IMR-90 (cell line): Measurements from ENCODE around the gene MAPKAP1. TPM values are rescaled to one million over a fixed set of nuclear protein-coding genes. Genes with fewer than 3 reads are reported as not detected.

Source experiments
- ATAC-seq: fragments of 200-7000 bp; cut with Tn5 transposase; 2 replicates; pipeline ENCODE4 v1.9.1; 2020; ENCODE audit warnings: low read depth, mild to moderate bottlenecking, moderate library complexity
- BruUV-seq: library from RNA; stranded (reverse); fragments of 400-500 nt; replicated peaks from 2 replicates; lab custom pipeline; 2021; lab: Mats Ljungman, UMichigan
- CTCF ChIA-PET: fragments of 300-600 bp; formaldehyde crosslinking; extraction: SDS; loops from one replicate; lab custom pipeline; 2021; ENCODE audit warnings: antibody characterized with exemption; lab: Yijun Ruan, JAX
- POLR2A ChIA-PET: fragments of 300-600 bp; sonication (Branson Sonifier 250); formaldehyde crosslinking; loops from one replicate; lab custom pipeline; 2022; ENCODE audit warnings: antibody characterized with exemption; ENCODE audit not compliant: unreplicated experiment; lab: Charles Lee
- DNase-seq: peaks from one replicate; pipeline ENCODE4 v3.0.0; 2013
- H2AFZ ChIP-seq: replicated peaks from 2 replicates; pipeline ENCODE3; 2013; ENCODE audit warnings: low read length, mild to moderate bottlenecking; ENCODE audit not compliant: poor library complexity
- H2AK5ac ChIP-seq: 2 replicates; pipeline ENCODE4 v1.6.1; 2013; ENCODE audit warnings: low read depth, low read length, inconsistent platforms
- H2AK9ac ChIP-seq: replicated peaks from 2 replicates; pipeline ENCODE3; 2013; ENCODE audit warnings: mild to moderate bottlenecking, low read depth, low read length, moderate library complexity; ENCODE audit not compliant: poor library complexity
- H2BK120ac ChIP-seq: 2 replicates; pipeline ENCODE4 v1.6.1; 2013; ENCODE audit warnings: low read depth, low read length, inconsistent platforms
- H2BK15ac ChIP-seq: 3 replicates; pipeline ENCODE4 v1.6.1; 2013; ENCODE audit warnings: low read depth, low read length, inconsistent platforms
- H2BK20ac ChIP-seq: 2 replicates; pipeline ENCODE4 v1.6.1; 2013; ENCODE audit warnings: low read depth, mild to moderate bottlenecking, inconsistent platforms, low read length, moderate library complexity
- H2BK5ac ChIP-seq: 2 replicates; pipeline ENCODE4 v1.6.1; 2013; ENCODE audit warnings: mild to moderate bottlenecking, low read depth, low read length, inconsistent platforms; ENCODE audit not compliant: poor library complexity, severe bottlenecking
- H3K14ac ChIP-seq: replicated peaks from 2 replicates; pipeline ENCODE4 v1.6.1; 2013; ENCODE audit warnings: low read depth, low read length, inconsistent platforms
- H3K18ac ChIP-seq: 2 replicates; pipeline ENCODE4 v1.6.1; 2013; ENCODE audit warnings: low read depth, low read length, control low read depth
- H3K23ac ChIP-seq: 2 replicates; pipeline ENCODE4 v1.6.1; 2013; ENCODE audit warnings: low read depth, low read length, inconsistent platforms
- H3K27ac ChIP-seq: 2 replicates; pipeline ENCODE4 v1.5.1; 2013; ENCODE audit warnings: mild to moderate bottlenecking, control low read depth, low read length; ENCODE audit not compliant: insufficient read depth
- H3K27me3 ChIP-seq: 2 replicates; pipeline ENCODE4 v1.6.1; 2013; ENCODE audit warnings: low read length; ENCODE audit not compliant: control insufficient read depth, insufficient read depth
- H3K36me3 ChIP-seq: 2 replicates; pipeline ENCODE4 v1.6.1; 2013; ENCODE audit warnings: low read length, mixed read lengths; ENCODE audit not compliant: control insufficient read depth, insufficient read depth
- H3K4ac ChIP-seq: 2 replicates; pipeline ENCODE4 v1.6.1; 2013; ENCODE audit warnings: low read depth, low read length, inconsistent platforms
- H3K4me1 ChIP-seq: 2 replicates; pipeline ENCODE4 v1.6.1; 2013; ENCODE audit warnings: low read length, mixed read lengths; ENCODE audit not compliant: control insufficient read depth, insufficient read depth
- H3K4me2 ChIP-seq: 2 replicates; pipeline ENCODE4 v1.6.1; 2013; ENCODE audit warnings: low read depth, mild to moderate bottlenecking, control low read depth, low read length, moderate library complexity
- H3K4me3 ChIP-seq: 2 replicates; pipeline ENCODE4 v1.5.1; 2013; ENCODE audit warnings: low read depth, mild to moderate bottlenecking, control low read depth, low read length, moderate library complexity; ENCODE audit not compliant: insufficient read depth
- H3K56ac ChIP-seq: 2 replicates; pipeline ENCODE4 v1.6.1; 2013; ENCODE audit warnings: low read length, inconsistent platforms; ENCODE audit not compliant: insufficient read depth; ENCODE audit errors: extremely low read depth
- H3K79me1 ChIP-seq, 2 experiments: 2 replicates each; pipeline ENCODE4 v1.6.1; 2013; ENCODE audit warnings: low read length in 2 of 2, inconsistent platforms in 1 of 2, low read depth in 1 of 2
- H3K9ac ChIP-seq: 2 replicates; pipeline ENCODE4 v1.6.1; 2013; ENCODE audit warnings: low read depth, low read length, control low read depth
- H3K9me1 ChIP-seq: 2 replicates; pipeline ENCODE4 v1.6.1; 2013; ENCODE audit warnings: low read length, inconsistent platforms; ENCODE audit not compliant: insufficient read depth
- H3K9me3 ChIP-seq: 2 replicates; pipeline ENCODE4 v1.6.1; 2013; ENCODE audit warnings: low read length; ENCODE audit not compliant: control insufficient read depth, insufficient read depth
- H4K20me1 ChIP-seq: 2 replicates; pipeline ENCODE4 v1.6.1; 2013; ENCODE audit warnings: low read length, inconsistent platforms; ENCODE audit not compliant: insufficient read depth
- H4K5ac ChIP-seq: 2 replicates; pipeline ENCODE4 v1.6.1; 2013; ENCODE audit warnings: mild to moderate bottlenecking, low read depth, low read length, control low read depth
- H4K8ac ChIP-seq, 2 experiments: 2 replicates each; pipeline ENCODE4 v1.6.1; 2013; ENCODE audit warnings: low read depth in 2 of 2, low read length in 2 of 2, control low read depth in 1 of 2, inconsistent platforms in 1 of 2
- H4K91ac ChIP-seq: 2 replicates; pipeline ENCODE4 v1.6.1; 2013; ENCODE audit warnings: low read depth, low read length, inconsistent platforms; ENCODE audit not compliant: insufficient read depth
- CEBPB ChIP-seq: IDR thresholded peaks from 2 replicates; pipeline ENCODE4 v1.6.1; 2012; ENCODE audit warnings: low read depth, low read length, improper control_type of control experiment
- CHD1 ChIP-seq: IDR thresholded peaks from 2 replicates; pipeline ENCODE4 v1.6.1; 2012; ENCODE audit warnings: low read depth, low read length, improper control_type of control experiment
- FOS ChIP-seq: fragments of 150-350 bp; IDR thresholded peaks from 2 replicates; pipeline ENCODE4 v1.6.1; 2016; ENCODE audit warnings: low read depth, low read length
- MAFK ChIP-seq: IDR thresholded peaks from 2 replicates; pipeline ENCODE4 v1.6.1; 2012; ENCODE audit warnings: low read depth, low read length, improper control_type of control experiment
- MAZ ChIP-seq: IDR thresholded peaks from 2 replicates; pipeline ENCODE4 v1.6.1; 2012; ENCODE audit warnings: low read depth, mild to moderate bottlenecking, low read length, improper control_type of control experiment, moderate library complexity, borderline replicate concordance
- MXI1 ChIP-seq: IDR thresholded peaks from 2 replicates; pipeline ENCODE4 v1.6.1; 2012; ENCODE audit warnings: low read depth, mild to moderate bottlenecking, low read length, moderate library complexity, borderline replicate concordance
- NFE2L2 ChIP-seq: fragments of 150-350 bp; IDR thresholded peaks from 2 replicates; pipeline ENCODE4 v1.6.1; 2016; ENCODE audit warnings: low read depth, mild to moderate bottlenecking, low read length
- RAD21 ChIP-seq: IDR thresholded peaks from 2 replicates; pipeline ENCODE4 v1.6.1; 2012; ENCODE audit warnings: low read length, improper control_type of control experiment
- RCOR1 ChIP-seq: IDR thresholded peaks from 2 replicates; pipeline ENCODE4 v1.6.1; 2012; ENCODE audit warnings: mild to moderate bottlenecking, low read length, improper control_type of control experiment; ENCODE audit not compliant: insufficient replicate concordance
- RFX5 ChIP-seq: IDR thresholded peaks from 2 replicates; pipeline ENCODE4 v1.8.0; 2012; ENCODE audit warnings: low read depth, mild to moderate bottlenecking, low read length, moderate library complexity
- SMC3 ChIP-seq: fragments of 150-350 bp; IDR thresholded peaks from 2 replicates; pipeline ENCODE4 v1.6.1; 2016; ENCODE audit warnings: low read depth, mild to moderate bottlenecking, antibody characterized with exemption, low read length, moderate library complexity
- WGBS, 2 experiments: methylation state at CpG; one replicate each; pipeline versions ENCODE4 v1.1.5 to v1.1.7; 2013; ENCODE audit warnings: missing lambda C conversion rate in 2 of 2; ENCODE audit not compliant: insufficient read length in 1 of 2; ENCODE audit errors: extremely low coverage in 2 of 2; 5-methylcytosine and 5-hydroxymethylcytosine counted together
- dilution Hi-C: fragments of 300-500 bp; cut with HindIII; formaldehyde crosslinking; loops from one replicate; pipeline ENCODE4 v1.14.3; 2018; ENCODE audit warnings: low sequenced_read_pairs; ENCODE audit not compliant: unreplicated experiment
- in situ Hi-C: fragments of 300-500 bp; cut with MboI; formaldehyde crosslinking; loops from 3 replicates; pipeline ENCODE4 v1.14.3; 2019; ENCODE audit warnings: low sequenced_read_pairs, inconsistent platforms, mixed read lengths
- intact Hi-C: fragments of 100-400 bp; cut with micrococcal nuclease; formaldehyde crosslinking; loops from 2 replicates; pipeline ENCODE4 v1.10.0; 2022
- polyA plus RNA-seq, 3 experiments: library from polyadenylated mRNA; depleted of rRNA; stranded (reverse); fragments of >200 nt; gene quantifications; 2 replicates each; pipeline ENCODE4 v1.2.3, GENCODE V29; 2012; ENCODE audit warnings: low replicate concordance in 1 of 3
- total RNA-seq: library from RNA; depleted of rRNA; stranded (reverse); fragments of >200 nt; gene quantifications from 2 replicates; pipeline ENCODE4 v1.2.3, GENCODE V29; 2012
- TF ChIP-seq, protein P1 (sequence below): conservative IDR thresholded peaks from 2 replicates; pipeline ENCODE4 v1.5.1; 2012; ENCODE audit warnings: mild to moderate bottlenecking, low read depth, low read length, improper control_type of control experiment

MAPKAP1 gene
- total and polyA plus RNA-seq, 2 of the 4 experiments (the other 2 are of a cell fraction), result 87.2 to 158 TPM

DNA sequence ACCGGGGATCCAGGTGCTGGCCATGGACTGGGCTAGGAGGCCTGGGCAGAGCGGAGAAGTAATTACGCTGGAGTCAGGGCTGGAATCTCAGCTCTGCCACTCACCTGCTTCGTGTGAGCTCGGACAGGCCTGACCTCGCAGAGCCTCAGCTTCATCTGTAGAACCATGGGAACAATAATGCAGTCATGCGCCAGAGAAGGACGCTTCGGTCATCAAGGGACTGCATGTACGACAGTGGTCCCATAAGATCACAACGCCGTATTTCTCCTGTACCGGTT lies 300.3 kb downstream of the MAPKAP1 start:
- Histone ChIP-seq H3K79me1 (peaks cover 0 to 6% of the 10 kb centered on the region in 2 experiments; a peak in 1 of 4 replicates), H3K14ac (no peak overlapping the region), H3K4me3 (no peak overlapping the region), H3K36me3 (no peaks in the 10 kb centered on the region), H4K8ac (no peak overlapping the region), H3K23ac (no peak overlapping the region), H3K56ac (no peak overlapping the region), H3K4me1 (peaks cover 3% of the 10 kb centered on the region; the same call in 1 of the 2 replicates), H3K27me3 (peaks cover 3% of the 10 kb centered on the region; the same call in 1 of the 2 replicates), H2AK9ac (no peak overlapping the region), H3K9me1 (peaks cover 8% of the 10 kb centered on the region), H4K5ac (no peak overlapping the region), H3K9ac (no peak overlapping the region), H2AK5ac (no peak overlapping the region), H2BK5ac (no peak overlapping the region), H2BK20ac (no peak overlapping the region), H3K27ac (no peak overlapping the region), H2BK120ac (no peak overlapping the region), H2BK15ac (no peak overlapping the region), H3K4me2 (no peak overlapping the region), H4K20me1 (no peaks in the 10 kb centered on the region), H4K91ac (no peak overlapping the region), H2AFZ (peak overlapping the region; percentile 24), H3K9me3 (peaks cover 2% of the 10 kb centered on the region; the same call in 1 of the 2 replicates), H3K18ac (no peak overlapping the region), H3K4ac (no peak overlapping the region)
- ATAC-seq (no peak), DNase-seq (no peak)
- intact Hi-C loops, result loop anchor here (5.0 to 10.0 kb wide), 3 partner anchors 301 to 1088 kb away; partner anchors contain the start of gene MAPKAP1
- TF ChIP-seq MAFK (no peak), SMC3 (no peak), FOS (no peak), RAD21 (no peak), RCOR1 (no peak), CHD1 (no peak), MAZ (no peak), CEBPB (no peak), MXI1 (no peak), RFX5 (no peak), NFE2L2 (no peak)
- TF ChIP-seq, protein P1, sequence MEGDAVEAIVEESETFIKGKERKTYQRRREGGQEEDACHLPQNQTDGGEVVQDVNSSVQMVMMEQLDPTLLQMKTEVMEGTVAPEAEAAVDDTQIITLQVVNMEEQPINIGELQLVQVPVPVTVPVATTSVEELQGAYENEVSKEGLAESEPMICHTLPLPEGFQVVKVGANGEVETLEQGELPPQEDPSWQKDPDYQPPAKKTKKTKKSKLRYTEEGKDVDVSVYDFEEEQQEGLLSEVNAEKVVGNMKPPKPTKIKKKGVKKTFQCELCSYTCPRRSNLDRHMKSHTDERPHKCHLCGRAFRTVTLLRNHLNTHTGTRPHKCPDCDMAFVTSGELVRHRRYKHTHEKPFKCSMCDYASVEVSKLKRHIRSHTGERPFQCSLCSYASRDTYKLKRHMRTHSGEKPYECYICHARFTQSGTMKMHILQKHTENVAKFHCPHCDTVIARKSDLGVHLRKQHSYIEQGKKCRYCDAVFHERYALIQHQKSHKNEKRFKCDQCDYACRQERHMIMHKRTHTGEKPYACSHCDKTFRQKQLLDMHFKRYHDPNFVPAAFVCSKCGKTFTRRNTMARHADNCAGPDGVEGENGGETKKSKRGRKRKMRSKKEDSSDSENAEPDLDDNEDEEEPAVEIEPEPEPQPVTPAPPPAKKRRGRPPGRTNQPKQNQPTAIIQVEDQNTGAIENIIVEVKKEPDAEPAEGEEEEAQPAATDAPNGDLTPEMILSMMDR, result no peak
- dilution Hi-C loops, result no loop called here
- POLR2A ChIA-PET, result no interaction called here
- CTCF ChIA-PET, result interaction anchor here (1.6 kb wide), 1 partner anchor 992 kb away, joined by 6 read pairs; no protein-coding TSS in a partner anchor
- in situ Hi-C loops, result loop anchor here (5.0 to 25.0 kb wide), 4 partner anchors 228 to 1081 kb away; no protein-coding TSS in a partner anchor
- WGBS, 2 experiments, result 100% methylated on average over 2 of the region's 13 CpGs; no CpG with 5 or more reads in 1 of the 2 experiments
- no TSS peak for BruUV-seq
